HG03457 (cell line): ENCODE measurements around the gene ME3.

Source experiments
- ATAC-seq: cut with Tn5 transposase; IDR thresholded peaks from one replicate; pipeline ENCODE4 v1.9.1; 2021; ENCODE audit warnings: moderate number of reproducible peaks; ENCODE audit not compliant: unreplicated experiment

The ME3 gene

GRCh38 chr11:86693518-86693917, 21.1 kb upstream of the ME3 start:
- ATAC-seq, result no peak

GRCh38 chr11:86692746-86693145, 20.3 kb upstream of the ME3 start:
- no peak for ATAC-seq

- no peak for ATAC-seq
Measured at GRCh38 chr11:86692317-86692716, 19.9 kb upstream of the ME3 start.

GRCh38 chr11:86688398-86689179, 16.2 kb upstream of the ME3 start:
- ATAC-seq, result no peak

GRCh38 chr11:86687185-86687778, 14.9 kb upstream of the ME3 start:
- ATAC-seq, result no peak

GRCh38 chr11:86686531-86686930, 14.1 kb upstream of the ME3 start:
- no peak for ATAC-seq

- ATAC-seq, result no peak
Measured at GRCh38 chr11:86681483-86681756, 9.0 kb upstream of the ME3 start.

GRCh38 chr11:86680716-86681482, 8.5 kb upstream of the ME3 start:
- no peak for ATAC-seq

GRCh38 chr11:86678823-86679222, 6.4 kb upstream of the ME3 start:
- no peak for ATAC-seq

- ATAC-seq, result no peak
Measured at GRCh38 chr11:86678296-86678695, 5.9 kb upstream of the ME3 start.

GRCh38 chr11:86676533-86677154, 4.2 kb upstream of the ME3 start:
- no peak for ATAC-seq

GRCh38 chr11:86676010-86676409, 3.6 kb upstream of the ME3 start:
- ATAC-seq, result no peak

- ATAC-seq, result no peak
Measured at GRCh38 chr11:86675017-86675416, 2.6 kb upstream of the ME3 start.

- ATAC-seq, result no peak
Measured at GRCh38 chr11:86673872-86674750, 1.7 kb upstream of the ME3 start.

- ATAC-seq, result no peak
Measured at GRCh38 chr11:86673055-86673843, 833 bp upstream of the ME3 start.

GRCh38 chr11:86671531-86672006, 847 bp downstream of the ME3 start:
- ATAC-seq, result no peak

GRCh38 chr11:86670911-86671310, 1.5 kb downstream of the ME3 start:
- ATAC-seq, result no peak

- no peak for ATAC-seq
Measured at GRCh38 chr11:86670181-86670580, 2.2 kb downstream of the ME3 start.

GRCh38 chr11:86669424-86669823, 3.0 kb downstream of the ME3 start:
- ATAC-seq, result no peak

GRCh38 chr11:86668929-86669328, 3.5 kb downstream of the ME3 start:
- ATAC-seq, result no peak
